HG02571 (cell line): ENCODE data around the gene RNF144B.

Experiments
- ATAC-seq: cut with Tn5 transposase; IDR thresholded peaks from one replicate; pipeline ENCODE4 v1.9.1; 2021; ENCODE audit warnings: mild to moderate bottlenecking, moderate library complexity; ENCODE audit not compliant: unreplicated experiment

Gene RNF144B

DNA sequence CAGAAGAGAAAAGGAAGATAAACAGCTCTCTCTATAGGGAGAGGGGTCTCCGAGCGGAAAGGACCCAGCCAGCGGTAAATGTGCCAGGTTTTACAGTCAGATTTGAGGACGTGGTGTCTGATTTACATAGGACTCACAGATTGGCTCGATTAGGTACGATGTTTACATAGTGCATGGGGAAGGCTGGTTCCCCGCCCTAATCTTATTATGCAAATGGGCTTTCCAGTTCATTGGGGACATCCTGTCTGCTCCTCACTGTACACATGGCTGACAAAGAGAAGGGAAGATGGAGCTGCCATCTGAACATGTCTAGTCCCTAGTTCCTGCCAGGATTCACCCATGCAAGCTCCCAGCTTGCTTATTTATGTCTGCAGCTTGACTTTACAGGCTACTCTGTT is 119.9 kb downstream of the RNF144B start:
- no peak for ATAC-seq

DNA sequence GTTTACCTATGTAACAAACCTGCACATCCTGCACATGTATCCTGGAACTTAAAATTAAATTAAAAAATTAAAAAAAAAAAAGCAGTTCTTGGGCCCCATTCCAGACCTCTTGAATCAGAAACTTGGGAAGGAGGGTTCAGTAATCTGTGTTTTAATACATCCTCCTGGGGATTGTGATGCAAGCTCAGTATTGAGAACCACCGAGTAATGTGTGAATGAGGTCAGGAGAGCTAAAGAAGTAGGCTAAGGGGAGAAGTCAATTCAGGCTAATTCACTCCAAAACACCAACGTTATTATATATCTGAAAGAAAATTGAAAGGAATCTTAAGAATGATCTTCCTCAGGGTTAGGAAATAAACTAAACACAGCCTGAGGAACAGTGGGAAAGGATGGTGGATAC is 120.4 kb downstream of the RNF144B start:
- ATAC-seq = no peak

DNA sequence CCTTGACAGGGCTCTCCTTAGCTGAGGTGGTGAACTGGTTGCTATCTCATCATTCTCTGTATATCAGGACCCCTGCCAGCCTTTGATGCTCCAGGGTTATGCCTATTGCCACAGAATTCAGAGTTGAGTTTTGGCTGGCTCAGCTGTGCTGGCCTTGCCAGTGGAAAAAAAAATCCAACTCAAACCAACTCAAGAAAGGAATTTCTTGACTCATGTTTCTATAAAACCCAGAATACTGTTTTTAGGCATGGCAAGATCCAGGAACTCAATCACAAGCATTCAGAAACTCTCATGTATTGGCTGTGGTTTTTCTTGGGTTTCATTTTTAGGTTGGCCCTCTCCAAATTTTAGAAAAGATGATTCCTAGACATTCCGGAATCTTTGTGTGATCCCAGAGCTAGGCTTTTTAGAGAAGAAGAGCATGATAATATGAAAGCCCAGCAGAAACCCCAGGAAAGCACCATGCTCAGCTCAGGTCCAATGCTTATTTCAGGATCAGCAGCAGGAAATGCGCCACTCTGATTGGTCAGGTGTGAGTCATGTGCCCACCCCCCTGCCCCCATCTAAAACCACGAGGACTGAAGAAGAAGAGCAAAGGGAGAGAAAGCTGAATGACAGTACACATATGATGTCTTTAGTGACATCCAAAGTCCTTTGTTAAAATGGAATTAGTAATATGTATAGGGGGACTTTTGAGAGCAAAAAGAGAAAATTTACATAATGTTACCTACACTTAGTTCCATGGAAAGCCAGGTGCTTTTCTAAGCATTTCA is 122.9 kb downstream of the RNF144B start:
- no peak for ATAC-seq

DNA sequence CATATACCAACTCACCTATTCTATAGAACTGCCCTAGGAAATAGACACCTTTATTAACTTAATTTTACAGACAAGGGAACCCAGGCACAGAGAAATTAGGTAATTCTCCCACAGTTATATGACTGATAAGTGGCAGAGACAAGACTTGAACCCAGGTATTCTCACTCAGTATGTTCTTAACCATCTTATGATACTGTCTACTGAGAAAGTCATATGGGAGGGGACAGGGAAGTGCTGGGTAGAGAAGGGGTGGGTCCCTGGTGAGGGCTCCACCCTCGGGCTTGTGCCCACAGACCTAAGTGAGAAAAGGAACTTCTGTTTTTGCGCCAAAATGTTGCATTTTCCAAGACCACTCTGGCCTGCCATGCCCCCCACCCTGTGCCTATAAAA is 123.5 kb downstream of the RNF144B start:
- no peak for ATAC-seq

DNA sequence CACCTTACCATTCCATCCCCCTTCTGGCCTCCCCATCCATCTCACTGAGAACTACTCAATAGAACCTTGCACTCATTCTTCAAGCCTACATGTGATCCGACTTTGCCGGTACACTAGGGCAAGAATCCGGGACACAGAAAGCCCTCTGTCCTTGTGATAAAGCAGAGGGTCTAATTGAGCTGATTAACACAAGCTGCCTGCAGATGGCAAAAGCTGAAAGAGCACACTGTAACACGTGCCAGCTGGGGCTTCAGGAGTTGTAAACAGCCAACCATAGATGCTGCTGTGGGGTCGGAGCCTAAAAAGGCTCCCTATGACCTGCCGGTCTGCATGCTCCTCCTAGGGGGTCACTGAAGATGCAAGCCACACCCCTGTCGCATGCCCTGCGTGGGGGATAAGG is 124.1 kb downstream of the RNF144B start:
- ATAC-seq = no peak

DNA sequence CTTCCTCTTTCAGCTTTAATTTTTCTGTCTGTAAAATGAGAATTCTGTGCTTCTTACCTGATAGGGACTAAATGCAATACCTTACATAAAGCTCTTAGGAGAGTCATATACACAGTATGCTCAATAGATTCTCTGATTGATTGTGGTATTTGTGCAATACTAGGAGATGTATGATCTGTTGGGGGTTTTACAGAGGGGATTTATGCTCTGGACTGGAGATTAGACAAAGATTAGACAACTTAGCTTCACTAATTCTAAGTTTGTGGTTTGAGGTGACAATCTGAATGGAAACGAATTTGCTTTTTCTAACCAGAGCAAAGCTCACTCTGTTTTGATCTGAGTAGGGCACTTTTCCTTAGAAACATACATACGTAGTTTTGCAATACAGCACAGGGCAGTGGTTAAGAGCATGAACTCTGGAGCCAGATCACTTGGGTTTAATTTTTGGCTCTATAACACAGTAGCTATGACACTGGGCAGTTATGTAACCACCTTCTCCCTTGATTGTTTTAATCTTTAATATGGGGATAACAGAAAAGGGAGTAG is 126.2 kb downstream of the RNF144B start:
- no peak for ATAC-seq

DNA sequence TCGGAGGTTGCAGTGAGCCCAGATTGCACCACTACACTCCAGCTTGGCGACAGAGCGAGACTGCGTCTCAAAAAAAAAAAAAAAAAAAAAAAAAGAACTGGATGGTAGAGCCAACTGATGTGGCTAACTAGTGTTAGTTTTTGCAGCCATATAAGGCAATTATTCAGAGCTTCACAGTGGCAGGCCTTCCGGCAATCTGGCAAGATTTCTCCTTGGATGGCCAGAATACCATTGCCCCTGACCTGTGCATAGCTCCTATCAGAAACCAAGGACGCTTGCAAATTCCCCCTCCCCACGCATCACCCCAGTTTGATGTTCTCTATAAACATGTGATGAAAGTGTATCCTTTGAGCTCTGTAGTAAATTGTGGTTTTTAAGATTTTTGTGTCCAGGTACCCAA is 127.0 kb downstream of the RNF144B start:
- no peak for ATAC-seq

DNA sequence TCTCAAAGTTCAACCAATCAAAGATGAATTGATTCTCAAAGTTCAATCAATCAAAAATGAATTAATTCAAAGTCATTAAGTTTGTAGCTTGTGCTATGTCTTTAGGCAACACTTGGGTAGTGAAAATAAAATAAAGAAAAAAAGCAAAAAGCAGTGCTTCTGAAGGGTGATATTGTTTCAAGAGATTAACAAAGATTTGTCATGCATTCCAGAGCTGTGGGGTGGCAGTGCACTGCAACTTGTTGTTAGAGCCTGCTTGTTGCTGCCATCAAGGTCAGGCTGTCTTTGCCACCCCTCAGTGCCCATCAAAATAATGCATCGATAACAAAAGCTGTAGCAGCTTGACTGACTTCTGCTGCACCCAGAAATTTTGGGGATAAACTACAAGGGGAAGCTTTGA is 128.6 kb downstream of the RNF144B start:
- ATAC-seq = no peak
